ENCODE data around the gene CCDC3. TPM values are rescaled to one million over a fixed set of nuclear protein-coding genes. Genes with fewer than 3 reads are reported as not detected.

CCDC3 gene
- total and polyA plus RNA-seq, 7 donors, result 0.46 to 6.9 (median 3.1) TPM

DNA sequence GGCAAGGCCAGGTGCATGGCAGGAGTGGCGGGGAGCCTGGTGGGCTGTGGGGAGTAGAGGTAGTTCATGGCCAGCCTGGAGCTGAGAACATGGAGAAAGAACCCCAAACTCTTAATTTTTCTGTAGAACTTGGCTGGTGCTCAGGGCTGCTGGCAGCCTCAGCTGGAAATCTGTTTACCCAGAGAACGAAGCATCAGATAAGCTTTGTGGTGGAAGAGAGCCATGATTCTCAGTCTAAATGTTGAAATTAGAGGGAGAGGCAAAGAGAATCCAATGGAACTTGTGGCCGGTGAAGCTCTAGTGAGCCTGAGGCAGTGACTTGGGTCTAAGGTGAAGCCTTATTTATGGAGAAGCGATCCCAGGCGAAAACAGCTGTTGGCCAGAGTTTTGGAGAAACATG is 126.4 kb downstream of the CCDC3 start:
- Histone ChIP-seq H3K27ac (no peak overlapping the region), H3K4me1 (no peaks in the 10 kb centered on the region), H3K4me3 (no peak overlapping the region), H3K27me3 (no peaks in the 10 kb centered on the region), H3K36me3 (no peaks in the 10 kb centered on the region), H3K9me3 (no peaks in the 10 kb centered on the region)
- 63 to 70% methylated on average over 5 of the region's 5 CpGs for WGBS, 2 donors
- TF ChIP-seq EP300 (IDR thresholded peaks at IDR 0.05) (no peak), POLR2AphosphoS5 (IDR thresholded peaks at IDR 0.05) (no peak), POLR2A (IDR thresholded peaks at IDR 0.05) (no peak)
- TF ChIP-seq, protein P1, sequence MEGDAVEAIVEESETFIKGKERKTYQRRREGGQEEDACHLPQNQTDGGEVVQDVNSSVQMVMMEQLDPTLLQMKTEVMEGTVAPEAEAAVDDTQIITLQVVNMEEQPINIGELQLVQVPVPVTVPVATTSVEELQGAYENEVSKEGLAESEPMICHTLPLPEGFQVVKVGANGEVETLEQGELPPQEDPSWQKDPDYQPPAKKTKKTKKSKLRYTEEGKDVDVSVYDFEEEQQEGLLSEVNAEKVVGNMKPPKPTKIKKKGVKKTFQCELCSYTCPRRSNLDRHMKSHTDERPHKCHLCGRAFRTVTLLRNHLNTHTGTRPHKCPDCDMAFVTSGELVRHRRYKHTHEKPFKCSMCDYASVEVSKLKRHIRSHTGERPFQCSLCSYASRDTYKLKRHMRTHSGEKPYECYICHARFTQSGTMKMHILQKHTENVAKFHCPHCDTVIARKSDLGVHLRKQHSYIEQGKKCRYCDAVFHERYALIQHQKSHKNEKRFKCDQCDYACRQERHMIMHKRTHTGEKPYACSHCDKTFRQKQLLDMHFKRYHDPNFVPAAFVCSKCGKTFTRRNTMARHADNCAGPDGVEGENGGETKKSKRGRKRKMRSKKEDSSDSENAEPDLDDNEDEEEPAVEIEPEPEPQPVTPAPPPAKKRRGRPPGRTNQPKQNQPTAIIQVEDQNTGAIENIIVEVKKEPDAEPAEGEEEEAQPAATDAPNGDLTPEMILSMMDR (IDR thresholded peaks at IDR 0.05), result no peak
- intact Hi-C loops (cut with DNase I), result no loop called here
- DNase-seq, result no peak

DNA sequence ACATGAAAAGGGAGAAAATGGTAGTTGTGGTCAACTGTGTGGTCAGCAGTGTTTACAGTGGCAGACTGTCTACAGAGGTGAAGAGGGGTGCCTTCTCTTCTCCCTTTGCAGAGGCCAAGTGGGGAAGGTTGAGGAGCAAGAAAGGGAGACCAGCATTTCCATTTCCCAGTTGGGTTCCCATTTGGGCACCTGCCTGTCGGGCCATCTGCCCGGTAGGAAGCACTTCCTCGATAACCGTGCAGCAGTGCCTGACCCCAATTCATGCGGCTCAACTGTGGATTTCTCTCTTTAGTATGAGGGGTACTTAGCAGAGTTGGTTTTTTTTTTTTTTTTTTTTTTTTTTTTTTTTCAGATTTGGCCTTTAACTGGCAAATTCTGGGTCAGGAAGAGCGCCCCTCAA is 127.0 kb downstream of the CCDC3 start:
- Histone ChIP-seq H3K27me3 (no peaks in the 10 kb centered on the region), H3K4me3 (no peak overlapping the region), H3K4me1 (no peaks in the 10 kb centered on the region), H3K36me3 (no peaks in the 10 kb centered on the region), H3K27ac (no peak overlapping the region), H3K9me3 (no peaks in the 10 kb centered on the region)
- intact Hi-C loops (cut with DNase I), result no loop called here
- WGBS, 2 donors, result 89 to 93% methylated on average over 6 of the region's 6 CpGs
- TF ChIP-seq POLR2A (IDR thresholded peaks at IDR 0.05), result no peak
- TF ChIP-seq POLR2AphosphoS5 (IDR thresholded peaks at IDR 0.05), result no peak
- TF ChIP-seq, protein P1 (IDR thresholded peaks at IDR 0.05), result no peak
- no peak for TF ChIP-seq EP300 (IDR thresholded peaks at IDR 0.05)
- no peak for DNase-seq

DNA sequence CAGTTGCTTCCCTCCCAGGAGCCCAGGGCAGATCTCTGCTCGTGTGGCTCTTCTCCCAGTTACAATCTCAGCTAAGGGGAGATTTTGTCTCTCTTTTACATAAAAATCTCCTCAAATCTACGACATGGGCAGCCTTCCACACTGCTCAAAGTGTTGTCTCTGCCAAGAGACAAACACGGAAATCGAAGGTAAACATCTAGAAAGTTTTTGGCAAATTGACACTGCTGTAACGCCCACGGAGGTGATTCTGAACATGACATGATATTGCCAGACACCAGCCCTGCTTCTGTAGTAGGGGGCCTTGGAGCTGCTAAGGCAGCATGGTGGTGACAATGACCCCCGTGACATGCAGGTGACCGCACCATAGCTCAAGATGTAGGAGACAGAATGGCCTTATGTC is 128.3 kb downstream of the CCDC3 start:
- Histone ChIP-seq H3K4me1 (no peaks in the 10 kb centered on the region), H3K4me3 (no peak overlapping the region), H3K36me3 (no peaks in the 10 kb centered on the region), H3K27ac (no peak overlapping the region), H3K27me3 (no peaks in the 10 kb centered on the region), H3K9me3 (no peaks in the 10 kb centered on the region)
- 36 to 67% methylated on average over 8 of the region's 8 CpGs for WGBS, 2 donors
- DNase-seq, result no peak
- intact Hi-C loops (cut with DNase I), result no loop called here
- no peak for TF ChIP-seq POLR2A (IDR thresholded peaks at IDR 0.05)
- TF ChIP-seq EP300 (IDR thresholded peaks at IDR 0.05), result no peak
- TF ChIP-seq POLR2AphosphoS5 (IDR thresholded peaks at IDR 0.05), result no peak
- TF ChIP-seq, protein P1 (IDR thresholded peaks at IDR 0.05), result no peak

DNA sequence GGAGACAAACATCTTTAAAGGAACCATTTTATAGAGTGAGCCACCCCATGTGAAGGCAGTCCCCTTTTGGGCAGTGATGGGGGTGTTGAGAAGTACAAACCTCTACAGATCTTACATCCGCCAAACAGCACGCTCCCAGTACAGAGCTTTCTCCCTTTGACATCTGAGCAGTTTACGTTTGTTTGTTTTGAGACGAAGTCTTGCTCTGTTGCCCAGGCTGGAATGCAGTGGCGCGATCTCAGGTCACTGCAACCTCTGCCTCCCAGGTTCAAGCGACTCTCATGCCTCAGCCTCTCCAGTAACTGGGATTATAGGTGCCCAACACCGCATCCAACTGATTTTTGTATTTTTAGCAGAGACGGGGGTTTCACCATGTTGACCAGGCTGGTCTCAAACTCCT is 128.9 kb downstream of the CCDC3 start:
- intact Hi-C loops (cut with DNase I), result no loop called here
- Histone ChIP-seq H3K9me3 (no peaks in the 10 kb centered on the region), H3K36me3 (no peaks in the 10 kb centered on the region), H3K27ac (no peak overlapping the region), H3K4me3 (no peak overlapping the region), H3K27me3 (no peaks in the 10 kb centered on the region), H3K4me1 (no peaks in the 10 kb centered on the region)
- no peak for DNase-seq
- 69 to 84% methylated on average over 9 of the region's 9 CpGs for WGBS, 2 donors
- no peak for TF ChIP-seq EP300 (IDR thresholded peaks at IDR 0.05)
- TF ChIP-seq POLR2AphosphoS5 (IDR thresholded peaks at IDR 0.05), result no peak
- TF ChIP-seq POLR2A (IDR thresholded peaks at IDR 0.05), result no peak
- TF ChIP-seq, protein P1 (IDR thresholded peaks at IDR 0.05), result no peak

DNA sequence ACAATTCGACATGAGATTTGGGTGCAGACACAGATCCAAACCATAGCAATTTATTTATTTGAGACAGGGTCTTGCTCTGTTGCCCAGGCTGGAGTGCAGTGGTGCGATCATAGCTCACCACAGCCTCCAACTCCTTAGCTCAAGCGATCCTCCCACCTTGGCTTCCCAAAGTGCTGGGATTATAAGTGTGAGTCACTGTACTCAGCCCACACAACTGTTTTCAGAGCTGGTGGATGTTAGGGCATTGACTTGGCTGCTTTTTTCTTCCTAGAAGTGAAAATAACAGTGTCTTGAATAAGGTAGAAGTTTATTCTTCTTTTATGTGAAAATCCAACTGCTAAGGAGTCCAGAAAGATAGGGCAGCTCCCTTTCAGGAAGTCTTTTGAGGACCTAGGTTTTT is 132.1 kb downstream of the CCDC3 start:
- H3K4me3 ChIP-seq, result no peak overlapping the region
- TF ChIP-seq POLR2A (IDR thresholded peaks at IDR 0.05), result no peak
- no peak for TF ChIP-seq POLR2AphosphoS5 (IDR thresholded peaks at IDR 0.05)
- no peak for TF ChIP-seq EP300 (IDR thresholded peaks at IDR 0.05)
- TF ChIP-seq, protein P1 (IDR thresholded peaks at IDR 0.05), result no peak
- H3K9me3 ChIP-seq, result no peaks in the 10 kb centered on the region
- intact Hi-C loops (cut with DNase I), result no loop called here
- H3K36me3 ChIP-seq, result no peaks in the 10 kb centered on the region
- H3K27ac ChIP-seq, result no peak overlapping the region
- no peaks in the 10 kb centered on the region for H3K4me1 ChIP-seq
- 89 to 93% methylated on average over 3 of the region's 3 CpGs for WGBS, 2 donors
- no peak for DNase-seq
- H3K27me3 ChIP-seq, result no peaks in the 10 kb centered on the region

All from sigmoid colon (tissue), 7 donors.